AG10803 (cell line): ENCODE results near the gene GNB1.
"Not testable (repeated sequence)": the region's sequence is repeated elsewhere in the genome, so short reads cannot be mapped to it uniquely, and the experiment has no call there.

Experiments
- DNase-seq: peaks from one replicate; pipeline ENCODE4 v3.0.0; 2010; ENCODE audit warnings: low read depth
- H3K4me3 ChIP-seq: 2 replicates; pipeline ENCODE4 v1.5.1; 2011; ENCODE audit warnings: mild to moderate bottlenecking, low read length, control low read depth
- TF ChIP-seq, protein P1 (sequence below): conservative IDR thresholded peaks from 2 replicates; pipeline ENCODE4 v1.5.1; 2011; ENCODE audit warnings: mild to moderate bottlenecking, low read length, control low read depth, inconsistent platforms

GNB1 gene

DNA sequence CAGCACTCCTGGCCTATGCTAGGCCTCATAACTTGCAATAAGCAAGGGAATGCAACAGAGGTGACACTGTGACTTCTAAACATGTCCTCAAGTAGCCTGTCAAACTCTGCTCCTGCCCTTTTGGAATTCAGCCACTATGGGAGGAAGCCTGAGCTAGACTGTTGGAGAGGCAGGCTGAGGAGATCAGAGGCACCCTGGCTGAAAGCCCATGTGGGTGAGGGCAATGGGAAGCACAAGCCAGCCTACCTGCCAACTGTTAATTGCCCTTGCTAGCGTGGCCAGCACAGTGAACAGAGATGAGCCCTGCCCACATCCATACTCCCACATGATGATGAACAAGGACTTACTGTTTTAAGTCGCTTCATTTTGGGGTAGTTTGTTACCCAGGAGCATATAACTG is 17.7 kb downstream of the GNB1 start:
- no peak for DNase-seq

DNA sequence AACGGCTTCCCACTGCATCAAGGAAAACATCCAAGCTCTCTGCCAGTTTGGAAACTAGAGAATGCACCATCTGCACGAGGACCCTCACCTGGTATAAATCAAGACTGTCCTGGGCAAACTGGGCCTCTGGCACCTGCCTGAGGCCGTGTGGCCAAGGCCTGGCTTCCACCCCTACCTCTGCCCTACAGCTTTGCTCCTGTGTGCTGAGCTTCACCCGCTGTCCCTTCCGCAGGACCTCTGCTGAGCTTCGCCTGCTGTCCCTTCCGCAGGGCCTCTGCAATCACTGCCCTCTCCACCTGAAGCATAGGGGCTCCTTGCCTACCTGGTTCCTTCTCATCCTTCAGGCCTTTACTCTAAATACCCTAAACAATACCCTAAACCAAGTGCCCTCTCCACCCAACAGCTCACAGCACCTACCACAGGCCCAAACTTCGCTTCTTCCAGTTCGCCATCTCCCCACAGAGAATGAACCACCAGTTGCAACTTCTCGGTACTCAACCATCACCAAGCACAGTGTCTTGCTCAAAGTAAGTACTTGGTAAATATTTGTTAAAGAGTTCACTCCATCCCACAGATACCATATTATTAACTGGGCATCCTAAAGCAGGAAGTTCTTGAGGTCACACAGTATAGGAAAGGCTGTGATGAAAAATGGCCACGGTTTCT is 18.4 kb downstream of the GNB1 start:
- TF ChIP-seq, protein P1, sequence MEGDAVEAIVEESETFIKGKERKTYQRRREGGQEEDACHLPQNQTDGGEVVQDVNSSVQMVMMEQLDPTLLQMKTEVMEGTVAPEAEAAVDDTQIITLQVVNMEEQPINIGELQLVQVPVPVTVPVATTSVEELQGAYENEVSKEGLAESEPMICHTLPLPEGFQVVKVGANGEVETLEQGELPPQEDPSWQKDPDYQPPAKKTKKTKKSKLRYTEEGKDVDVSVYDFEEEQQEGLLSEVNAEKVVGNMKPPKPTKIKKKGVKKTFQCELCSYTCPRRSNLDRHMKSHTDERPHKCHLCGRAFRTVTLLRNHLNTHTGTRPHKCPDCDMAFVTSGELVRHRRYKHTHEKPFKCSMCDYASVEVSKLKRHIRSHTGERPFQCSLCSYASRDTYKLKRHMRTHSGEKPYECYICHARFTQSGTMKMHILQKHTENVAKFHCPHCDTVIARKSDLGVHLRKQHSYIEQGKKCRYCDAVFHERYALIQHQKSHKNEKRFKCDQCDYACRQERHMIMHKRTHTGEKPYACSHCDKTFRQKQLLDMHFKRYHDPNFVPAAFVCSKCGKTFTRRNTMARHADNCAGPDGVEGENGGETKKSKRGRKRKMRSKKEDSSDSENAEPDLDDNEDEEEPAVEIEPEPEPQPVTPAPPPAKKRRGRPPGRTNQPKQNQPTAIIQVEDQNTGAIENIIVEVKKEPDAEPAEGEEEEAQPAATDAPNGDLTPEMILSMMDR, result no peak
- no peak for DNase-seq
- no peak overlapping the region for H3K4me3 ChIP-seq

More for the DNA sequence above, 17.7 kb downstream of the GNB1 start:
- no peak overlapping the region for H3K4me3 ChIP-seq
- TF ChIP-seq, protein P1, result no peak

DNA sequence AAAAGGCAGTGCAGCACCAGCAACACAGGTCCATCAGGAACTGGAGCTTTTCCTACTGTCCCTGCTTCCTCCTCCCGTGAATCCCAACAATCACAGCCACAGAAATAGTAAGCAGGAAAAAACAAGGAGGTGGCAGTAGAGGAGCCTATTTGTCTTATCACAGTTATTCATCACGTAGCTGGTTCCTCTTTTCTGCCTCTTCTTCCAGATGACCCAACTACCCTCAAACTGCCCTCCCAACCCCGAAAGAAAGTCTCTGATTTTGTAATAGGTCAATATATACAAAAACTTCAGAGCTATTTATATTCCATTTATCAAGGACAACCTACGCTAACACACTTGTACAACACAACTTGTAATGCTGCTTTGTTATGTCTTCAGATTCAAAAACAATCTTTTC is 21.4 kb downstream of the GNB1 start:
- no peak for DNase-seq
- TF ChIP-seq, protein P1, result no peak
- H3K4me3 ChIP-seq, result no peak overlapping the region

DNA sequence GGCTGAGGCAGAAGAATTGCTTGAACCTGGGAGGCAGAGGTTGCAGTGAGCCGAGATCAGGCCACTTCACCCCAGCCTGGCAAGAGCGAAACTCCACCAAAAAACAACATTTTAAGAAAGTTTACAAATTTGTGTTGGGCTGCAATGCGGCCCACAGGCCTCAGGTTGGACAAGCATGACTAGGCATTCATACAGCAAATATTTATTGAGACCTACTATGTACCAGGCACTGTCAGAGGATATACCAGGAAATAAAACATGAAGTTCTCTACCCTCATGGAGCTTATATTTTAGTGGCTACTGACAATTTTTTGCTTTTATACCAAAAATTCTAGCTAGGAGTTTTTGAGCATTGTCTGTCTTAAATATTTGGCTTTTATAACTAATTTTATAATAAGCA is 23.7 kb downstream of the GNB1 start:
- TF ChIP-seq, protein P1, result no peak
- no peak overlapping the region for H3K4me3 ChIP-seq
- DNase-seq, result no peak

DNA sequence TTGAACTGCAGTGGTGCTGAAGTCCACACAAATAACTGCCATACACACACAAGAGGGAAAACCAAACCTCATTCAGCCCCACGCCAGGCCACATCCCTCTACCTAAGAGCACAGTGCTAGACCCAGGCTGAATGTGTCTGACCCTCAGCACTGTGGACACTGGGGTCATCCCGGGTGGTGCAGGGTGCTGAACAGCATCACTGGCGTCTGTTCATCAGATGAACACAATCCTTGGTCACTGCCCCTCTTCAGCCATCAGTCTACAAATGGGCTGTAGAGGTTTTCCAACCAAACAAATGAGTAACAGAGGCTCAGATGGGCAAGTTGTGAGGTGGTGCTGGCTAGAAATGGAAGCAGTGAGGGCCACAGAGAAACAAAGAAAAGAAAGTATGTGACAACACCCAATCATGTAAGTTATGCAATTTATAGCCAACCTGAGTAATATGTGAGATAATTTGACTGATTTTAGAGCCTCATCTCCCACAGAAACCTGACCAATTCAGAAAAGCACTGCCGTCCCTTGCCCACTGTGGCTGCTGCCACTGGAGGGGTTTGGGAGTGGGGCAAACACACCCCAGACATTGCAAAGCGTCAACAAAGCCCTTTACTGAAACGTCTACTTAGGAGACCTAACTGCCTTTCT is 27.9 kb downstream of the GNB1 start:
- TF ChIP-seq, protein P1, result no peak
- H3K4me3 ChIP-seq, result no peak overlapping the region
- peak; percentile 35 for DNase-seq

DNA sequence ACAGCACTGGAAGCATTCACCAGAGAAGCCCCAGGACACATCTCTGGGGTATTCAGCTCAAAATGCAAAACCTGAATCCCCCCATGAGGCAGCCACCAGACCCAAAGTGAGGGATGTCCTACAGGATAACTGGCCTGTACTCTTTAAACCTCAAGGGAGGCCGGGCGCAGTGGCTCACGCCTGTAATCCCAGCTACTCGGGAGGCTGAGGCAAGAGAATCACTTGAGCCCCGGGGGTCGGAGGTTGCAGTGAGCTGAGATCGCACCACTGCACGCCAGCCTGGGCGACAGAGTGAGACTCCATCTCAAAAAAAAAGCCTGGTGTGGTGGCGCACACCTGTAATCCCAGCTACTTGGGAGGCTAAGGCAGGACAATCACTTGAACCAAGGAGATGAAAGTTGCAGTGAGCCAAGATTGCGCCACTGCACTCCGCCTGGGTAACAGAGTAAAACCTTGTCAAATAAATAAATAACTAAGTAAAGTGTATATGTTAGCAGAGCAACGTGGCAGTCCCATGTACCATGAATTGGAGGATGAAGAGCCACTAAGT is 29.1 kb downstream of the GNB1 start:
- not testable (repeated sequence) for H3K4me3 ChIP-seq, DNase-seq

DNA sequence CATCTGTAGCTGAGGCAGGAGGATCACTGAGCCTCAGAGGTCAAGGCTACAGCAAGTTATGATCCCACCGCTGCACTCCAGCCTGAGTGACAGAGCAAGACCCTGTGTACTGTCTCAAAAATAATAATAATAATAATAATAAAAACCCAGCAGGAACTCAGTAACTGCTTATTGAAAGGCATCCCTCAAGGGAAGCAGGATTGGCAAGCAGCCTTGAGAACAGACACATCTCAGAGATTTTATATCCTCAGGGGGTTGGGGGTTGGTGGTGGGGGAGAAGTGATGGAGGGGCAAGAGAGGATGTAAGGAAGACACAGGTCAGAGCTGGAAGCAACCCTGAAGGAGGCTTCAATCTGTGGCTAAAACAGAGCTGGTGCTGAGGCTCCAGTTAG is 29.6 kb downstream of the GNB1 start:
- no peak for DNase-seq
- H3K4me3 ChIP-seq, result no peak overlapping the region
- TF ChIP-seq, protein P1, result no peak

DNA sequence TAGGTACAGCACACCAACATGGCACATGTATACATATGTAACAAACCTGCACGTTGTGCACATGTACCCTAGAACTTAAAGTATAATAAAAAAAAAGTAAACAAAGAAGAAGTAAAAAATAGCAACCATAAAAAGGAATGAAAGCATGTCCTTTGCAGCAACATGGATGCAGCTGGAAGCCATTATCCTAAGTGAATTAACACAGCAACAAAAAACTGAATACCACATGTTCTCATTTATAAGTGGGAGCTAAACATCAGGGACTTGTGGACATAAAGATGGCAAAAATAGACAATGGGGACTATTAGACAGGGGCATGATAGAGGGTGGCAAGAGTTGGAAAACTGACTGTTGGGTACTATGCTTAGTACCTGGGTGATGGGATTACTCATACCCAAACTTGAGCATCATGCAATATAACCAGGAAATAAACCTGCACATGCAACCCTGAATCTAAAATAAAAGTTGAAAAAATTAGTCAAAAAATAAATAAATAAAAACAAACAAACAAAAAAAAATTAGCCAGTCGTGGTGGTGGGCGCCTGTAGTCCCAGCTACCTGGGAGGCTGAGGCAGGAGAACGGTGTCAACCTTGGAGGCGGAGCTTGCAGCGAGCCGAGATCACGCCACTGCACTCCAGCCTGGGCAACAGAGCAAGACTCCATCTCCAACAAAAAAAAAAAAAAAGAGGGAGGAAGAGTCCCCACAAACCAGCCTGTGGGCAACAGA is 30.8 kb downstream of the GNB1 start:
- not testable (repeated sequence) for DNase-seq

More for the DNA sequence above, 30.8 kb downstream of the GNB1 start:
- not testable (repeated sequence) for H3K4me3 ChIP-seq
